SK-N-SH (cell line): Measurements from ENCODE around the gene ANO4.

Source experiments
- EP300 ChIP-seq, 2 experiments: IDR thresholded peaks; 2 replicates each; pipeline versions ENCODE4 v1.4.0 to v1.6.1; 2012; ENCODE audit warnings: borderline replicate concordance in 1 of 2, low read depth in 1 of 2, low read length in 1 of 2
- GABPA ChIP-seq: IDR thresholded peaks from 2 replicates; pipeline ENCODE4 v1.4.0; 2012; ENCODE audit warnings: low read depth, mild to moderate bottlenecking
- NFIC ChIP-seq: IDR thresholded peaks from 2 replicates; pipeline ENCODE4 v1.4.0; 2012; ENCODE audit warnings: borderline replicate concordance
- SIN3A ChIP-seq: IDR thresholded peaks from 2 replicates; pipeline ENCODE4 v1.6.1; 2012; ENCODE audit warnings: low read depth, mild to moderate bottlenecking, low read length, moderate library complexity, borderline replicate concordance
- TF ChIP-seq, protein P1 (sequence below): fragments of 200-600 bp; sonication (generic); IDR thresholded peaks from 2 replicates; pipeline ENCODE4 v1.6.1; 2017; ENCODE audit warnings: antibody characterized with exemption, mild to moderate bottlenecking, moderate library complexity

DNA sequence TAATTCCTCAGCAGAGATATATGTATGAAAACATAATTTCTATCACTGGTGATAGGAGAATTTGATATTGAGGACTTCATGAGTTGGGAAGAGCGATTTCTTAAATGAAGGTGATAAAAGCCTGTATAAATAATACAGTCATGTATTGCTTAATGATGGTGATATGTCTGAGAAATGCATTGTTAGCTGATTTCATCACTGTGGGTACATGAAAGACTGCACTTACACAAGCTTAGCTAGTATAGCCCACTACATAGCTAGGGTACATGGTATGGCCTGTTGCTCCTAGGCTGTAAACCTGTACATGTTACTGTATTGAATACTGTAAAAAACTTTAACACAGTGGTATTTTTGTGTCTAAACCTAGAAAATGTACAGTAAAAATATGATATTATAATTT, 63.4 kb downstream of the ANO4 start:
- no peak for TF ChIP-seq NFIC
- TF ChIP-seq SIN3A: no peak
- TF ChIP-seq, protein P1, sequence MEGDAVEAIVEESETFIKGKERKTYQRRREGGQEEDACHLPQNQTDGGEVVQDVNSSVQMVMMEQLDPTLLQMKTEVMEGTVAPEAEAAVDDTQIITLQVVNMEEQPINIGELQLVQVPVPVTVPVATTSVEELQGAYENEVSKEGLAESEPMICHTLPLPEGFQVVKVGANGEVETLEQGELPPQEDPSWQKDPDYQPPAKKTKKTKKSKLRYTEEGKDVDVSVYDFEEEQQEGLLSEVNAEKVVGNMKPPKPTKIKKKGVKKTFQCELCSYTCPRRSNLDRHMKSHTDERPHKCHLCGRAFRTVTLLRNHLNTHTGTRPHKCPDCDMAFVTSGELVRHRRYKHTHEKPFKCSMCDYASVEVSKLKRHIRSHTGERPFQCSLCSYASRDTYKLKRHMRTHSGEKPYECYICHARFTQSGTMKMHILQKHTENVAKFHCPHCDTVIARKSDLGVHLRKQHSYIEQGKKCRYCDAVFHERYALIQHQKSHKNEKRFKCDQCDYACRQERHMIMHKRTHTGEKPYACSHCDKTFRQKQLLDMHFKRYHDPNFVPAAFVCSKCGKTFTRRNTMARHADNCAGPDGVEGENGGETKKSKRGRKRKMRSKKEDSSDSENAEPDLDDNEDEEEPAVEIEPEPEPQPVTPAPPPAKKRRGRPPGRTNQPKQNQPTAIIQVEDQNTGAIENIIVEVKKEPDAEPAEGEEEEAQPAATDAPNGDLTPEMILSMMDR: no peak
- no peak for TF ChIP-seq EP300 (IDR thresholded peaks at IDR 0.05; ENCODE audit: borderline replicate concordance in 1 of 2, low read depth in 1 of 2, low read length in 1 of 2)
- TF ChIP-seq GABPA: no peak
